Fibroblast of mammary gland (primary cell): ENCODE measurements around the gene CDH23.

Experiments used
- DNase-seq: peaks from one replicate; pipeline ENCODE4 v3.0.0-alpha.2; 2010; ENCODE audit warnings: low read depth
- H3K4me3 ChIP-seq: 2 replicates; pipeline ENCODE4 v1.5.1; 2011; ENCODE audit warnings: low read depth, mild to moderate bottlenecking, low read length, moderate library complexity; ENCODE audit not compliant: control insufficient read depth
- CTCF ChIP-seq: conservative IDR thresholded peaks from 2 replicates; pipeline ENCODE4 v1.5.1; 2011; ENCODE audit warnings: low read depth, low read length, inconsistent platforms; ENCODE audit not compliant: control insufficient read depth, insufficient read depth

The CDH23 gene

DNA sequence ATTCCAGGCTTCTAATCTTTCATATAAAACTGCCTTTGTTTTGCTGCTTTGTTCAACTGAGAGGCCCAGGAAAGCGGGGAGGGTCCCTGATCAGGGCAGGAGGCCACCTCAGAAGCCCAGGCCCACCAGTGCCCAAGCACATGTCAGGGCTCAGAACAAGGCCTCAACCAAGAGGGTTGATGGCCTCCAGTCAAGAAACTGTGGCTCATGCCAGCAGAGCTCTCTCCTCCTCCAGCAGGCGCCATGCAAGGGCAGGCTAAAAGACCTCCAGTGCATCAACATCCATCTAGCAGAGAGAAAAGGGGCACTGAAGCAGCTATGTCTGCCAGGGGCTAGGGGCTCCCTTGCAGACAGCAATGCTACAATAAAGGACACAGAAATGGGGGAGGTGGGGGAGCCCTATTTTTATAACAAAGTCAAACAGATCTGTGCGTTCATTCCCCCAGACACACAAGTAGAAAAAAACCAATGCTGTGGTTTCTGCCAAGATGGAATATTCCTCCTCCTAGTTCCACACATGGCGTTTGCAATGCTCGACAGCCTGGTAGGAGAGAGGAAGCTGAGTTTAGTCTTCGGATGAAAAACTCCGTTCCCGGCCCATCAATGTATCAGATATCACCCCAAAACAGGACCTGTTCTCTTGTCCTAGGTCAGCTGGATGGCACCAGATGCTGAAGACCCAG lies 420.4 kb downstream of the CDH23 start:
- TF ChIP-seq CTCF, result no peak
- no peak overlapping the region for H3K4me3 ChIP-seq
- DNase-seq, result no peak

DNA sequence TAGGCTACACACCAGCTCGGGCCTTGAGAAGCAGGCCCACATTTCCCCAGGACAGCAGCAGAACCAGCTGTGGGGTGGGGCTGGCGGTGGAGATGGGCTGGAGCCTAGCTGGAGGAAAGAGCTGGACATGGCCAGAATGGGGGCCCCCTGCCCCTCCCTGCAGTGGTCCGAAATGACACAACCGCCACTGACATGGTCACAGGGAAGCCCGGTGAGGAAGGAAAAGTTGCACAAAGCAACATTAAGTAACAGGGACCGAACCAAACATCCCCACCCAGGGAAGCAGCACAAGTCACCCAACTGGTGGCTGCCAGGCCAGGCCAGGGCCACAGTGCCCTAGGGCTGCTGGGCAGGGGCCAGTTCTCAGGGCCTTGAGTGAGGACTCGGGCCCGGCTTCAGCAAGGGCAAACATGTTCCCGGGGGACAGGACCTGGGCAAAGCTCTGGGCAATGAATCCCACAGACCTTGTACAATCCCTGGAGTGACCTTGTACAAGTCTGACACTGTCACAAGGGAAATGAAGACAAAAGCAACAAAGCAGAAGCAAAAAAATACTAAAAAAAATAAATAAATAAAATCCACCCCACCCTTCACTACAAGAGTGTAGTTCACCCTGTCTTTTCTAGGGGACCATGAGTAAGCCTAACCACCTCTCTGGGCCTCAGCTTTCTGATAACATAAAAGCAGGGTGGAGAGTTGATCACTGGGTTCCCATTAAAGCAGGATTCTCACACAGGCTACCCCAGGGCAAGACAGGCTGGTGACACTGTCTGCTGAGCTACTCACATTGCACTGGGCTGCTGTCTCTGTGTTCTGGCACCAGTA lies 421.3 kb downstream of the CDH23 start:
- no peak for TF ChIP-seq CTCF
- H3K4me3 ChIP-seq, result no peak overlapping the region
- DNase-seq, result no peak

DNA sequence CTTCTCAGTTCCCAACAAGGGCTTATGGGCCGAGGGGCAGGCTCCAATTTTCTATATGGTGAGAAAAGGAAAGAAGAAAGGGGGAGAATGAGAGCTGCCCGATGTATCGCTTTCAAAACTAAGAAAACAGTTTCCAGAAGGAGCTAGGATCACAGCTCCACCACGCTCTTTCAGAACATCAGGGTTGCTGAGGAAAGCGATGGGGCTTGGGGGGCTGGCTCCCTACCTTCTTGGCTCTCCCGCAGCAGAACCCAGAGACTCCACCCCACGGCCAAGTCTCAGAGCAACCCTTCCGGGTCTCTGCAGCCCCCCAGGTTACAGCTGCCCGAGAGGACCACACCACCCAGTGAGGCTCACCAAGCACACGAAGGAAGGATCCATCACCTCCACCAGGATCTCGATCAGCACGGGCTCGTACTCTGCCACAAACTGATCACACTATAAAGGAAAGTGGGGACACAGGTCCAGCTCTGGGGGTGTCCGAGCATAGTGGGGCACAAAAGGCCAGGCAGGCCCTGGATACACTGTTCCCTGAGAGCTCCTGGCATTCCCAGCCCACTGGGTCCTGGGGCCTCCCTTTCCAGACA lies 422.0 kb downstream of the CDH23 start:
- no peak for TF ChIP-seq CTCF
- H3K4me3 ChIP-seq, result no peak overlapping the region
- DNase-seq, result no peak

DNA sequence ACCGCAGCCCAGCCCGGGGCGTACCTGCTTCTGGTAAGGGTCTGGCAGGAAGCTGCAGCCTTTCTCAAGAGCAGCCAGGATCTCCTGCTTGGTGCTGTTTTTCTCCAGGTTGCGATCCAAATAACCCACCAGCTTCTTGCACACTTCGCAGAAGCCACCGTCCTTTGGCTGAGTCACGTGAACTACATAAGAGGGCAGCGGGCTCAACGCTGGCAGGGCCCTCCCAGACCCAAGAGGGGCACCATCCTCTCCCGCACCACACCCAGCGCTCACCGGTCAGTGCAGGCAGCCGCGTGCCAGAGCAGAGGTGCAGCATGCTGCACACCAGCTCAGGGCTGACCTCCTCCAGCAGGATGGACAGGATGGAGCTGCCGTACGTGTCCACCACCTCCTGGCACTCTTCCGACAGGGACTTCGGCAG lies 422.7 kb downstream of the CDH23 start:
- DNase-seq, result no peak
- H3K4me3 ChIP-seq, result no peak overlapping the region
- no peak for TF ChIP-seq CTCF

DNA sequence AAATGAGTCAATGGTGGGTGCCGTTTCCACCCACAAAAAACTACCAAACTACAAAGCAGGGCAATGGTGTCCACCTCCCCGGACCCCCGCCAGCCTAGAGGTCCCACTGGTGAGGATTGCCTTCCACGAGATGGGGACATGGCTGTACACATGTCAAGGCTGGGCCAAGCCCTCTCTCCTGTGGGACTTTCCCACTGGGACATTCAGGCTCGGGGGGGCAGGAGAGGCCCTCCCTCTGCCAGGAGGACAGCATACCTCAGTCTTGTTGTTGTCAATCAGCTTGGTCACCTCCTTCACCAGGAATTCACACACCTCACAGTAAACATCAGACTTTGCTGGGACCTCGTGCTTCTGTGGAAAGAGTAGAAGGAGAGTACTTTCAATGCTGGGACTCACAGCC lies 423.3 kb downstream of the CDH23 start:
- no peak overlapping the region for H3K4me3 ChIP-seq
- TF ChIP-seq CTCF, result no peak
- DNase-seq, result no peak

DNA sequence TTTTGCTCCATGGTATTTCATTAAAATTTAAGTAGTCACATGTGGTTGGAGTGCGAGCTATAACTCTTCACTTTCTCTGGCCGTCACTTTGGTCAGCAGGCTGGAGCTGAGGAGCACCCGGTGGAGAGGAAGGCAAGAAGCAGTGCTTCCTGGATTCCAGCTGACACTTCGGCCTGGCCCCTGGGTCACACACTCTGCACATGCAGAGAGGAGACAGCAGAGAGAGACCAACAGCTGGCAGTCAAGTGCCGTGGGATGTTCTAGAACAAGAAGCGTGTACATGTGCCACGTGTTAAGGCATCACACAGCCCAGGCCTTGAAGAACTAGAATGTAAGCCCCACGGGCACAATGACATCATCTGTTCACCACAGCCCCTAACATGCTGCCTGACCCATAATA lies 424.2 kb downstream of the CDH23 start:
- TF ChIP-seq CTCF, result no peak
- DNase-seq, result no peak
- no peak overlapping the region for H3K4me3 ChIP-seq
